Measurements from ENCODE around the gene CLCN3.
A peak's percentile ranks its signal among the peaks of the same experiment; 100 is the strongest.

CLCN3 gene

DNA sequence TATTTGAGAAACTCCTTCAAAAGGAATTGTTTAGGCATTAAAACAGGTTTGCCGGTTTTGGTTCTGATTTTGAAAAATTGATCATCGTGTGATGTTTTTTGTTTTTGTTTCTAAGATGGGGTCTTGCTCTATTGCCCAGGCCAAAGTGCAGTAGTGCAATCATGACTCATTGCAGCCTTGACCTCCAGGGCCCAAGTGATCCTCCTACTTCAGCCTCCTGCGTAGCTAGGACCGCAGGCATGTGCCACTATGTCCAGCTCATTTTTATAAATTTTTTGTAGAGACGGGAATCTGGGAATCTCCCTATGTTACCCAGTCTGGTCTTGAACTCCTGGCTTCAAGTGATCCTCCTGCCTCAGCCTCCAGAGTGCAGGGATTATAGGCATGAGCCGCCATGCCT lies 35.0 kb downstream of the CLCN3 start:
- TF ChIP-seq, protein P1, sequence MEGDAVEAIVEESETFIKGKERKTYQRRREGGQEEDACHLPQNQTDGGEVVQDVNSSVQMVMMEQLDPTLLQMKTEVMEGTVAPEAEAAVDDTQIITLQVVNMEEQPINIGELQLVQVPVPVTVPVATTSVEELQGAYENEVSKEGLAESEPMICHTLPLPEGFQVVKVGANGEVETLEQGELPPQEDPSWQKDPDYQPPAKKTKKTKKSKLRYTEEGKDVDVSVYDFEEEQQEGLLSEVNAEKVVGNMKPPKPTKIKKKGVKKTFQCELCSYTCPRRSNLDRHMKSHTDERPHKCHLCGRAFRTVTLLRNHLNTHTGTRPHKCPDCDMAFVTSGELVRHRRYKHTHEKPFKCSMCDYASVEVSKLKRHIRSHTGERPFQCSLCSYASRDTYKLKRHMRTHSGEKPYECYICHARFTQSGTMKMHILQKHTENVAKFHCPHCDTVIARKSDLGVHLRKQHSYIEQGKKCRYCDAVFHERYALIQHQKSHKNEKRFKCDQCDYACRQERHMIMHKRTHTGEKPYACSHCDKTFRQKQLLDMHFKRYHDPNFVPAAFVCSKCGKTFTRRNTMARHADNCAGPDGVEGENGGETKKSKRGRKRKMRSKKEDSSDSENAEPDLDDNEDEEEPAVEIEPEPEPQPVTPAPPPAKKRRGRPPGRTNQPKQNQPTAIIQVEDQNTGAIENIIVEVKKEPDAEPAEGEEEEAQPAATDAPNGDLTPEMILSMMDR (IDR thresholded peaks at IDR 0.05) = no peak
- Mint-ChIP-seq H3K9me3 (peaks cover 10% of the 10 kb centered on the region), H3K36me3 (ENCODE audit: low read depth) (peaks cover 44% of the 10 kb centered on the region), H3K4me1 (peaks cover 16% of the 10 kb centered on the region), H3K27me3 (ENCODE audit: low read depth, poor library complexity) (no peaks in the 10 kb centered on the region), H3K27ac (no peak overlapping the region), H3K4me3 (no peak overlapping the region)
- DNase-seq = no peak

DNA sequence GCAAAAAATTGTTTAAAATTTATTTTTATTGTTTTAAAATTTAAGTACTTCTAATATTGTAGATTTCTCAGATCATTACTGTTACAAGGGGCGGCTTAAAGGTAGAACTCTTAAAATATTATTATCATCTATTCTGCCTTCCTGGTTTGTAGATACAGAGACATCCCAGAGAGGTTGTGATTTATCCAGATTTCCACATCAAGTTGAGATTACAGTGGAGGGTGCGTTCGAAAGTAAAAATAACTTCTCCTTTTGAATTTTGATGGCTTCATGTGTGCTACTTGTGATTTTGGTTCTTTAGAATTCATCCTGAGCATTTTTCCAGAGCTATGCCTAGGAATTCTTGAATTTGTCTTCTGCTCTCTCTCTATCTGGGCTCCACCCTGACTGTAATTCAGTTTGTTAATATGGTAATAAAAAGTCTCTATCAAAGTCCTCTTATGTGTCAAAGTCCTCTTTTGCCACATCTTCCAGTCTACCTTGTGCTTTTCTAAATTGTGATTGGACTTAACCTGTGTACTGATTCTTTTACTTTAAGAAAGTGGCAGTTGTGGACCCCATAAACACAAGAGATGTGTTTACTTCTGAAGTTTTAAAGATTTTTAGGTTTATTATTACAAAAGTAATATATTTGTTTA lies 37.2 kb downstream of the CLCN3 start:
- no peaks in the 10 kb centered on the region for H3K27me3 Mint-ChIP-seq (ENCODE audit: low read depth, poor library complexity)
- peaks cover 10% of the 10 kb centered on the region for H3K9me3 Mint-ChIP-seq
- no peak for DNase-seq
- no peak overlapping the region for H3K27ac Mint-ChIP-seq
- H3K4me1 Mint-ChIP-seq = peaks cover 37% of the 10 kb centered on the region
- H3K4me3 Mint-ChIP-seq = no peak overlapping the region
- TF ChIP-seq, protein P1 (IDR thresholded peaks at IDR 0.05) = no peak
- H3K36me3 Mint-ChIP-seq (ENCODE audit: low read depth) = peaks cover 37% of the 10 kb centered on the region

DNA sequence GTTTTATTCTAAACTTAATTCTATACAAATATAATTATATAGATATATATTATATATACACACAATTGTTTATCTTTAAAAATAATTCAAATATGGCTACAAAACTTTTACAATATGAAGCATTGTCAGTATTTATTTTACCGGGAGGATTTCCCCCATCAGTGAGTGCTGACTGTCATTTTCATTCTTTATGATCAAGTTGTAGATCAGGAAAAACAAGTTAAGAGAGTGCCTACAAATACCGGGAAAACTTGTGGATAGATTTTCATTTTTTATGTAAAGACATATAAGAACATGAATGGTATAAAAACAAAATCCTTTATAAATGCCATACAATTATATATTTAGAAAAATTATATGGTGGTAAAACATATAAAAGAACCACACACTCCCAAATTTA lies 37.8 kb downstream of the CLCN3 start:
- Mint-ChIP-seq H3K9me3 (peaks cover 6% of the 10 kb centered on the region), H3K4me3 (no peak overlapping the region), H3K4me1 (peaks cover 39% of the 10 kb centered on the region), H3K27me3 (ENCODE audit: low read depth, poor library complexity) (no peaks in the 10 kb centered on the region), H3K27ac (no peak overlapping the region), H3K36me3 (ENCODE audit: low read depth) (peaks cover 31% of the 10 kb centered on the region)
- DNase-seq = no peak
- TF ChIP-seq, protein P1 (IDR thresholded peaks at IDR 0.05) = no peak

DNA sequence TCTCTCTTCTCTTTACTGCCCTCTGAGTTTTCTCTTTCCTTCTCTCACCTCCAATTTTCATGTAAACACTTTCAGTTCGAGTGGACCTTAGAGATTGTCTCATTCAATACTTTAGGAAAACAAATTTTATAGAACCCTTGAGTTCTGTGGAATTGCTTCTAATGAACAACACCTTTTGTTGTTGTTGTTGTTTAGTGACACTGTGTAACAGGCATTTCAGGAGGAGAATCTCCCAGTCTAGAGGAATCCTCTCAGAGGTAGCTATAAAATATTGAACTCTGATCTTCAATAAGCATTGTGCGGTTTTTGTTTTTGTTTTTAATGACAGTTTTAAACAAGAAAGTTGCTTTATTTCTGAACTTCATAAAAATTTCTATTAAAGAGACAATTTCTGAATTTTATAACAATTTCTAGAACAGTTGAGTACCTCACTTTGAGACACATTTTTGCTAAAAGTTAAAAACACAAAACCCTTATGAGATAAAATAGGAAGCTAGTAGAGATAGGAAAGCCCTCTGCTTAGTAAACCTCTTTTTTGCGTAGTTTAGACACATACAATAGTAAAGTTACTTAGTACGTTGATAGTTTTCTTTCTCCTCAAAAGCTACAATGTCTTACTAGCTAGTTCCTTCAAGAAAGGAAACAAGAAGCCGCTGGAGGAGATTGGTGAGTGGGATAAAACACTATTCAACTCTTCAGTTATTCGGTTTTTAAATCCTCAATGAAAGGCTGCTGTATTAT lies 38.8 kb downstream of the CLCN3 start:
- TF ChIP-seq, protein P1 (IDR thresholded peaks at IDR 0.05) = no peak
- Mint-ChIP-seq H3K27ac (peak overlapping the region; percentile 36), H3K4me3 (no peak overlapping the region), H3K27me3 (ENCODE audit: low read depth, poor library complexity) (no peaks in the 10 kb centered on the region), H3K4me1 (peaks cover 39% of the 10 kb centered on the region), H3K9me3 (peaks cover 5% of the 10 kb centered on the region), H3K36me3 (ENCODE audit: low read depth) (peaks cover 27% of the 10 kb centered on the region)
- DNase-seq = no peak

DNA sequence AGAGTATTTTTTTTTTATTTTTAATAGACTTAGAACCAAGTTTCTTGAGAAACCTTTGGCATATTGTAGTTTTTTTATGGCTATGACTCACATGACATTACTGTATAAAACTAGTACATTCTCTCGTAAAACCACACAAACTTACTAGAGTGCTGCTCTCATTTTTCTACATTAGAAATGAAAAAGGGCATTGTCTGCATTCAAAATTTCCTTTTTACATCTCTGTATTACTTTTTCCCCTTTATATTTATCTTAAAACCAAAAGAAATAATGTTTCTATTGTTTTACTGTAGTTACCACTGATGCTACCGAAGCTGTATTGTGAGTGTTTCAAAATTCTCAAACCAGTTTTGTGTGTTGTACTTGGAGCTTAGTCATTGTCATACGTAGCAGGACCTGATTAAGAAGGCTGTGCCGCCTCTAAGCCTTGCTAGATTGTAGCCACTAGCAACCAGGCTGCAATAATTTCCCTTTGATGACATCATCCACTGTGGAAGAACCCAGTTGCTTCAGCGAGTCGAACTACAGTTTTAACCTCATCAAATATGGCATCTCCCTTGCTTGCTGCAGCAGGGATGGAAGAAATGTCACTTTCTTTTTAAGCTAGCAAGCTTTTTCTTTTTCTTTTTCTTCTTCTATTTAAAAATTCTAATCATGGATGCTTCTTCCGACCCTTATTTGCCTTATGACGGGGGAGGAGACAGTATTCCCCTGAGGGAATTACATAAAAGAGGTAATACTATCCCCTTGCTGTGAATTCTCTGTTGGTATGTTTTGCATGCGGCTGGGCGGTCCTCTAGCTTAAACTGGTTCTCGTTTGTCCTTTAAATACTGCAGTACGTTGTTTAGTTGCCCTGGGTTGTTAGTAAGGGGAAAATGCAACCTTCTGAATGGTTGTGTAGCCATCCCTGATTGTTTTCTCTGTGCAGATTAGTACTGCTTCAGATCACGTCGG lies 39.6 kb downstream of the CLCN3 start:
- peak overlapping the region; percentile 99 for H3K27ac Mint-ChIP-seq
- H3K9me3 Mint-ChIP-seq = peaks cover 5% of the 10 kb centered on the region
- H3K36me3 Mint-ChIP-seq (ENCODE audit: low read depth) = peaks cover 19% of the 10 kb centered on the region
- no peaks in the 10 kb centered on the region for H3K27me3 Mint-ChIP-seq (ENCODE audit: low read depth, poor library complexity)
- DNase-seq = peak; percentile 39
- peaks cover 39% of the 10 kb centered on the region for H3K4me1 Mint-ChIP-seq
- TF ChIP-seq, protein P1 (IDR thresholded peaks at IDR 0.05) = no peak
- peak overlapping the region; percentile 87 for H3K4me3 Mint-ChIP-seq

Measured in nephron progenitor cell (in vitro differentiated cells).